Choroid plexus epithelial cell (primary cell): Measurements from ENCODE around the gene NME9.

Experiments used
- DNase-seq: peaks from one replicate; pipeline ENCODE4 v3.0.0-alpha.2; 2010; ENCODE audit warnings: low read depth
- H3K4me3 ChIP-seq: 2 replicates; pipeline ENCODE4 v1.5.1; 2011; ENCODE audit warnings: low read depth, mild to moderate bottlenecking, control low read depth, low read length, moderate library complexity
- CTCF ChIP-seq: conservative IDR thresholded peaks from 2 replicates; pipeline ENCODE4 v1.5.1; 2011; ENCODE audit warnings: low read depth, mild to moderate bottlenecking, control low read depth, inconsistent platforms, low read length, moderate library complexity

The NME9 gene

GRCh38 chr3:138265745-138266144 lies 63.9 kb downstream of the NME9 start:
- H3K4me3 ChIP-seq, result no peak overlapping the region
- DNase-seq, result no peak
- TF ChIP-seq CTCF, result no peak

GRCh38 chr3:138263104-138263503 lies 66.5 kb downstream of the NME9 start:
- peak; percentile 23 for DNase-seq
- no peak overlapping the region for H3K4me3 ChIP-seq
- peak; percentile 29 for TF ChIP-seq CTCF

GRCh38 chr3:138260611-138261010 lies 69.0 kb downstream of the NME9 start:
- TF ChIP-seq CTCF, result no peak
- DNase-seq, result peak; percentile 27
- no peak overlapping the region for H3K4me3 ChIP-seq

- no peak for DNase-seq
- no peak overlapping the region for H3K4me3 ChIP-seq
- no peak for TF ChIP-seq CTCF
Measured at GRCh38 chr3:138259126-138259525, 70.5 kb downstream of the NME9 start.

GRCh38 chr3:138257986-138258385 lies 71.7 kb downstream of the NME9 start:
- TF ChIP-seq CTCF, result no peak
- no peak for DNase-seq
- H3K4me3 ChIP-seq, result no peak overlapping the region

- peak; percentile 10 for DNase-seq
- H3K4me3 ChIP-seq, result no peak overlapping the region
- no peak for TF ChIP-seq CTCF
Measured at GRCh38 chr3:138256022-138256421, 73.6 kb downstream of the NME9 start.

- TF ChIP-seq CTCF, result no peak
- H3K4me3 ChIP-seq, result no peak overlapping the region
- DNase-seq, result no peak
Measured at GRCh38 chr3:138254216-138254615, 75.4 kb downstream of the NME9 start.
